Measurements from ENCODE around the gene ACTN4.

- TF ChIP-seq POLR2A (IDR thresholded peaks at IDR 0.05; ENCODE audit: low read depth, low read length) (no peak), CTCF (IDR thresholded peaks at IDR 0.05; ENCODE audit: extremely low read depth in 1 of 2, insufficient read depth in 1 of 2, low read depth in 1 of 2, low read length in 2 of 2) (no peak), JUN (IDR thresholded peaks at IDR 0.05; ENCODE audit: borderline replicate concordance, insufficient read depth, insufficient read length, low read depth) (no peak), EZH2 (IDR thresholded peaks at IDR 0.05; ENCODE audit: borderline replicate concordance, low read depth, low read length, severe bottlenecking) (no peak)
Measured at GRCh38 chr19:38711726-38712153, 64.3 kb downstream of the ACTN4 start.
